ENCODE results near the gene CRB3. TPM values are rescaled to one million over a fixed set of nuclear protein-coding genes. Genes with fewer than 3 reads are reported as not detected.

CRB3 gene
- total and polyA plus RNA-seq, 2 of the 13 experiments (the other 11 are each of a cell fraction or from before 2014, with no cell fraction given): 10.6 to 25.6 TPM

DNA sequence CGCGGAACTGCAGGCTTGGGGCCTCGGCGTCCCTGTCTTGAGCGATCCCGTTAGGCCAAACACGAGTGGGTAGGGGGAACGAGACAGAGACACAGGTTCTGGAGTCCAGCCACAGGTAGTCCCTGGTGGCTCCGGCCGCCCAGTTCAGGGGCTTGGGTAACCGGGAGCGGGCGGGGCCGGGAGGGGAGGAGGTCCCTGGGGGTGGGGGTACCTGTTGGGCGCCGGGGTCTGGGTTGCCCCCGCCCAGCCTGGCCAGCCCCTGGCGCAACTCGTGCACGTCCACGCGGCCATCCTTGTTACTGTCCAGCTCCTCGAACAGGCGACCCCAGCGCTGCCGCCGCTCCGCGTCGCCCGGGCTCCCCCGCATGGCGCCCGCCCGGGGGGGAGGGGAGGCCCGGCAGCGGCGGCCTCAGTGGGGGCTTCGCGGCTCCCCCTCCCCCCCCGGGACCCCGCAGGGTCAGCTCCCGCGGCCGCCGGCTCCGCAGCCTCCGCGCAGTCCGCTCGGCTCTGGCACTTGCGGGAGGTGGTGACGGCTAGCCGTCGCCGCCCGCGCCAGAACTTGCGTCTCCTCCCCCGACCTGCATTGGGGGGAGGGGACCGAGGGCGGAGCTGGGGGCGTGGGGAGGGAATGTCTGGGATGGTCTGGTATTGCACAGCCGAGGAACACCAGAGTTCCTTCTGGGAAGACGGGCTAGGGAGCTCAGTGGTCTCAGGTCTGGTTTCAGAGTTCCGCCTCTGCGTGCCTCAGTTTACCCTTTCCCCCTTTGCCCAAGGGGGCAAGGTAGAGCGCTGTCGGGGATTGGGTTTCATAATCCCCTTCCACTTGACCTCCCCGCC is 4.6 kb upstream of the CRB3 start, which contains the start of gene SLC25A23 (continued):
- no peak for TF ChIP-seq ZC3H13 (CRISPR knock-in tag; IDR thresholded peaks at IDR 0.05)
- 0 out of 2 replicates have a peak, but pooled peaks have one; percentile 9 for TF ChIP-seq ZNF777 (CRISPR knock-in tag; IDR thresholded peaks at IDR 0.05)
- no peak for TF ChIP-seq GFI1 (CRISPR knock-in tag; IDR thresholded peaks at IDR 0.05; ENCODE audit: borderline replicate concordance)
- TF ChIP-seq RFX1 (IDR thresholded peaks at IDR 0.05): no peak
- TF ChIP-seq, protein P1, sequence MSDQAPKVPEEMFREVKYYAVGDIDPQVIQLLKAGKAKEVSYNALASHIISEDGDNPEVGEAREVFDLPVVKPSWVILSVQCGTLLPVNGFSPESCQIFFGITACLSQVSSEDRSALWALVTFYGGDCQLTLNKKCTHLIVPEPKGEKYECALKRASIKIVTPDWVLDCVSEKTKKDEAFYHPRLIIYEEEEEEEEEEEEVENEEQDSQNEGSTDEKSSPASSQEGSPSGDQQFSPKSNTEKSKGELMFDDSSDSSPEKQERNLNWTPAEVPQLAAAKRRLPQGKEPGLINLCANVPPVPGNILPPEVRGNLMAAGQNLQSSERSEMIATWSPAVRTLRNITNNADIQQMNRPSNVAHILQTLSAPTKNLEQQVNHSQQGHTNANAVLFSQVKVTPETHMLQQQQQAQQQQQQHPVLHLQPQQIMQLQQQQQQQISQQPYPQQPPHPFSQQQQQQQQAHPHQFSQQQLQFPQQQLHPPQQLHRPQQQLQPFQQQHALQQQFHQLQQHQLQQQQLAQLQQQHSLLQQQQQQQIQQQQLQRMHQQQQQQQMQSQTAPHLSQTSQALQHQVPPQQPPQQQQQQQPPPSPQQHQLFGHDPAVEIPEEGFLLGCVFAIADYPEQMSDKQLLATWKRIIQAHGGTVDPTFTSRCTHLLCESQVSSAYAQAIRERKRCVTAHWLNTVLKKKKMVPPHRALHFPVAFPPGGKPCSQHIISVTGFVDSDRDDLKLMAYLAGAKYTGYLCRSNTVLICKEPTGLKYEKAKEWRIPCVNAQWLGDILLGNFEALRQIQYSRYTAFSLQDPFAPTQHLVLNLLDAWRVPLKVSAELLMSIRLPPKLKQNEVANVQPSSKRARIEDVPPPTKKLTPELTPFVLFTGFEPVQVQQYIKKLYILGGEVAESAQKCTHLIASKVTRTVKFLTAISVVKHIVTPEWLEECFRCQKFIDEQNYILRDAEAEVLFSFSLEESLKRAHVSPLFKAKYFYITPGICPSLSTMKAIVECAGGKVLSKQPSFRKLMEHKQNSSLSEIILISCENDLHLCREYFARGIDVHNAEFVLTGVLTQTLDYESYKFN (CRISPR knock-in tag; conservative IDR thresholded peaks at IDR 0.05): no peak
- TF ChIP-seq CCDC6 (CRISPR knock-in tag; IDR thresholded peaks at IDR 0.05): 0 out of 2 replicates have a peak, but pooled peaks have one; percentile 44
- TF ChIP-seq POLR2A (IDR thresholded peaks at IDR 0.05; ENCODE audit: insufficient read depth in 1 of 2, low read depth in 2 of 2, low read length in 2 of 2): peak in 1 of 2 experiments; percentile 58; a peak in 1 of 4 replicates
- TF ChIP-seq, protein P2, sequence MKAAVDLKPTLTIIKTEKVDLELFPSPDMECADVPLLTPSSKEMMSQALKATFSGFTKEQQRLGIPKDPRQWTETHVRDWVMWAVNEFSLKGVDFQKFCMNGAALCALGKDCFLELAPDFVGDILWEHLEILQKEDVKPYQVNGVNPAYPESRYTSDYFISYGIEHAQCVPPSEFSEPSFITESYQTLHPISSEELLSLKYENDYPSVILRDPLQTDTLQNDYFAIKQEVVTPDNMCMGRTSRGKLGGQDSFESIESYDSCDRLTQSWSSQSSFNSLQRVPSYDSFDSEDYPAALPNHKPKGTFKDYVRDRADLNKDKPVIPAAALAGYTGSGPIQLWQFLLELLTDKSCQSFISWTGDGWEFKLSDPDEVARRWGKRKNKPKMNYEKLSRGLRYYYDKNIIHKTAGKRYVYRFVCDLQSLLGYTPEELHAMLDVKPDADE (CRISPR knock-in tag; IDR thresholded peaks at IDR 0.05): peak; percentile 36; the same call in 1 of the 2 replicates
- TF ChIP-seq, protein P3, sequence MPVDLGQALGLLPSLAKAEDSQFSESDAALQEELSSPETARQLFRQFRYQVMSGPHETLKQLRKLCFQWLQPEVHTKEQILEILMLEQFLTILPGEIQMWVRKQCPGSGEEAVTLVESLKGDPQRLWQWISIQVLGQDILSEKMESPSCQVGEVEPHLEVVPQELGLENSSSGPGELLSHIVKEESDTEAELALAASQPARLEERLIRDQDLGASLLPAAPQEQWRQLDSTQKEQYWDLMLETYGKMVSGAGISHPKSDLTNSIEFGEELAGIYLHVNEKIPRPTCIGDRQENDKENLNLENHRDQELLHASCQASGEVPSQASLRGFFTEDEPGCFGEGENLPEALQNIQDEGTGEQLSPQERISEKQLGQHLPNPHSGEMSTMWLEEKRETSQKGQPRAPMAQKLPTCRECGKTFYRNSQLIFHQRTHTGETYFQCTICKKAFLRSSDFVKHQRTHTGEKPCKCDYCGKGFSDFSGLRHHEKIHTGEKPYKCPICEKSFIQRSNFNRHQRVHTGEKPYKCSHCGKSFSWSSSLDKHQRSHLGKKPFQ (CRISPR knock-in tag; IDR thresholded peaks at IDR 0.05; ENCODE audit: insufficient replicate concordance): no peak
- no peak for TF ChIP-seq ZNF652 (CRISPR knock-in tag; IDR thresholded peaks at IDR 0.05; ENCODE audit: borderline replicate concordance, low read depth)
- TF ChIP-seq, protein P4, sequence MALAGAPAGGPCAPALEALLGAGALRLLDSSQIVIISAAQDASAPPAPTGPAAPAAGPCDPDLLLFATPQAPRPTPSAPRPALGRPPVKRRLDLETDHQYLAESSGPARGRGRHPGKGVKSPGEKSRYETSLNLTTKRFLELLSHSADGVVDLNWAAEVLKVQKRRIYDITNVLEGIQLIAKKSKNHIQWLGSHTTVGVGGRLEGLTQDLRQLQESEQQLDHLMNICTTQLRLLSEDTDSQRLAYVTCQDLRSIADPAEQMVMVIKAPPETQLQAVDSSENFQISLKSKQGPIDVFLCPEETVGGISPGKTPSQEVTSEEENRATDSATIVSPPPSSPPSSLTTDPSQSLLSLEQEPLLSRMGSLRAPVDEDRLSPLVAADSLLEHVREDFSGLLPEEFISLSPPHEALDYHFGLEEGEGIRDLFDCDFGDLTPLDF (CRISPR knock-in tag; IDR thresholded peaks at IDR 0.05): no peak
- TF ChIP-seq, protein P5, sequence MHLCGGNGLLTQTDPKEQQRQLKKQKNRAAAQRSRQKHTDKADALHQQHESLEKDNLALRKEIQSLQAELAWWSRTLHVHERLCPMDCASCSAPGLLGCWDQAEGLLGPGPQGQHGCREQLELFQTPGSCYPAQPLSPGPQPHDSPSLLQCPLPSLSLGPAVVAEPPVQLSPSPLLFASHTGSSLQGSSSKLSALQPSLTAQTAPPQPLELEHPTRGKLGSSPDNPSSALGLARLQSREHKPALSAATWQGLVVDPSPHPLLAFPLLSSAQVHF (CRISPR knock-in tag; IDR thresholded peaks at IDR 0.05): no peak
- no peak for TF ChIP-seq NFYB (CRISPR knock-in tag; IDR thresholded peaks at IDR 0.05)
- 0 out of 2 replicates have a peak, but pooled peaks have one; percentile 14 for TF ChIP-seq ZNF766 (CRISPR knock-in tag; IDR thresholded peaks at IDR 0.05; ENCODE audit: borderline replicate concordance)
- TF ChIP-seq CREM (IDR thresholded peaks at IDR 0.05): no peak
- no peak for TF ChIP-seq CREM (CRISPR knock-in tag; IDR thresholded peaks at IDR 0.05)
- TF ChIP-seq PHF20 (CRISPR knock-in tag; IDR thresholded peaks at IDR 0.05): 0 out of 2 replicates have a peak, but pooled peaks have one; percentile 37
- 0 out of 2 replicates have a peak, but pooled peaks have one; percentile 36 for TF ChIP-seq ZNF564 (CRISPR knock-in tag; IDR thresholded peaks at IDR 0.05)

Measured in HepG2 (cell line).